GM21825 (cell line): ENCODE results near the gene ZNF316.

Experiments used
- ATAC-seq: cut with Tn5 transposase; IDR thresholded peaks from one replicate; pipeline ENCODE4 v1.9.1; 2021; ENCODE audit warnings: mild to moderate bottlenecking, moderate library complexity; ENCODE audit not compliant: unreplicated experiment

The ZNF316 gene

GRCh38 chr7:6680146-6680545 lies 43.0 kb downstream of the ZNF316 start:
- ATAC-seq: no peak

DNA sequence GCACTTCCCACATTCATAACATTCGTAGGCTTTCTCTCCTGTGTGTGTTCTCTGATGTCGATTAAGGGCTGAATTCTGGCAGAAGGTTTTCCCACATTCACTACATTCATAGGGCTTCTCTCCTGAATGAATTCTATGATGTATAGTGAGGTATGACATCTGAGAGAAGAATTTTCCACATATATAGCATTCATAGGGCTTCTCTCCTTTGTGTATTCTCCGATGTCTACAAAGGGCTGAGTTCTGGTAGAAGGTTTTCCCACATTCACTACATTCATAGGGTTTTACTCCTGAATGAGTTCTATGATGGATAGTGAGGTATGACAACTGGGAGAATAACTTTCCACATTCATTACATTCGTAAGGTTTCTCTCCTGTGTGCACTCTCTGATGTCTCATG lies 54.0 kb downstream of the ZNF316 start:
- no peak for ATAC-seq

DNA sequence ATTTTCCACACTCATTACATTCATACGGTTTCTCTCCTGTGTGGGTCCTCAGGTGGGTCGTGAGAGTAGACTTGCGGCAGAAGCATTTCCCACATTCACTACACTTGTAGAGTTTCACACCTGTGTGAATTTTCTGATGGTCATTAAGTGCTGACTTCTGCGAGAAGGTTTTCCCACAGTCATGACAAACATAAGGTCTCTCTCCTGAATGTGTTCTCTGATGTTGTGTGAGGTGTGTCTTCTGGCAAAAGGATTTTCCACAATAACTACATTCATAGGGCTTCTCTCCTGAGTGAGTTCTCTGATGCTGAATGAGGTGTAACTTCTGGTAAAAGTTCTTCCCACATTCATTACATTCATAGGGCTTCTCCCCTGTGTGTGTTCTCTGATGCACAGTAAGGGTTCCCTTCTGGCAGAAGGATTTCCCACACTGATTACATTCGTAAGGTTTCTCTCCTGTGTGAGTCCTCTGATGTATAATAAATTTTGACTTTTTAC lies 54.5 kb downstream of the ZNF316 start:
- ATAC-seq: no peak

DNA sequence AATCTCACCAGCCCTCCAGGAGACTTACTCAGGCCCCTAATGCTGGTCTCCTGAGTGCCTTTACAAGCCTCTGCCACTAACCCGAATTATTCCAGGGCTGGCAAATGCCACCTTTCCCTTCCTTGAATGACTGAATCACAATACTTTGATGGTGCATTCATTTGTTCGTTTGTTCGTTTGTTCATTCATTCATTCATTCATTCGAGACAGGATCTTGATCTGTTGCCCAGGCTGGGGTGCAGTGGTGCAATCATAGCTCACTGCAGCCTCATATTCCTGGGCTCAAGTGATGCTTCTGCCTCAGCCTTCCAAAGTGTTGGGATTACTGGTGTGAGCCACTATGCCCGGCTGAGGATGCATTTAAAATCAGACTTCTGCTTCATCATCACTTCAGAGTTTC lies 63.7 kb downstream of the ZNF316 start:
- no peak for ATAC-seq

DNA sequence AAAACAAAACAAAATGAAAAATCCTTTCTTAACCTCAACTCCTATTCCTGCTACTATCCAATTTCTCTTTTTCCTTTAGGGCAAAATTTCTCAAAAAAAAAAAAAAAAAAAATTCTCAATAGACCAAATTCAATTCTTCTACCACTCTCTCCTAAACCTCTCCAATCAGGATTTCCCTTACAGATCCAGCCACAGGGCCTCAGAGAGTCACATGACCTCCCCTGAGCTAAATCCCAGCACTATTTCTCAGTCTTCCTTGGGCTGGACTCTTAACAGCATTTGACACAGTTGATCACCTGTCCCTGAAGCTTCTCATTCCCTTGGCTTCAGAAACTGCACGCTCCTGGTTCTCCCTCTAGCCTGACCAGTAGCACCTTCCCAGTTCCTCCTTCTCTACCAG lies 64.7 kb downstream of the ZNF316 start:
- ATAC-seq: no peak
